Karpas-422 (cell line): ENCODE results near the gene PLA2G4A. TPM values are rescaled to one million over a fixed set of nuclear protein-coding genes. Genes with fewer than 3 reads are reported as not detected.

ENCODE experiments used
- DNase-seq: peaks from one replicate; pipeline ENCODE4 v3.0.0-alpha.2; 2015
- H2AFZ ChIP-seq: fragments of 200-600 bp; sonication (generic); 2 replicates; pipeline ENCODE4 v1.6.1; 2014; ENCODE audit warnings: antibody characterized with exemption, low read length, mixed read lengths
- H3K27ac ChIP-seq: fragments of 200-600 bp; sonication (generic); 2 replicates; pipeline ENCODE4 v1.5.1; 2014; ENCODE audit warnings: mild to moderate bottlenecking, low read length, moderate library complexity
- H3K27me3 ChIP-seq: fragments of 200-600 bp; sonication (generic); 2 replicates; pipeline ENCODE4 v1.6.1; 2014; ENCODE audit warnings: low read length, mixed read lengths
- H3K36me3 ChIP-seq: fragments of 200-600 bp; sonication (generic); 2 replicates; pipeline ENCODE4 v1.6.1; 2014; ENCODE audit warnings: low read length, mixed read lengths; ENCODE audit not compliant: insufficient read depth
- H3K4me1 ChIP-seq: fragments of 200-600 bp; sonication (generic); 2 replicates; pipeline ENCODE4 v1.6.1; 2014; ENCODE audit warnings: mild to moderate bottlenecking, low read length, mixed read lengths
- H3K4me2 ChIP-seq: fragments of 200-600 bp; sonication (generic); 2 replicates; pipeline ENCODE4 v1.6.1; 2014; ENCODE audit warnings: low read length, low read depth, mild to moderate bottlenecking; ENCODE audit not compliant: poor library complexity, severe bottlenecking
- H3K4me3 ChIP-seq: fragments of 200-600 bp; sonication (generic); 2 replicates; pipeline ENCODE4 v1.5.1; 2014; ENCODE audit warnings: mild to moderate bottlenecking, antibody characterized with exemption, low read length, mixed read lengths
- H3K79me2 ChIP-seq: fragments of 200-600 bp; sonication (generic); 2 replicates; pipeline ENCODE4 v1.6.1; 2014; ENCODE audit warnings: mild to moderate bottlenecking, low read length, mixed read lengths
- H3K9ac ChIP-seq: fragments of 200-600 bp; sonication (generic); 2 replicates; pipeline ENCODE4 v1.6.0; 2014; ENCODE audit warnings: low read length
- H3K9me2 ChIP-seq: fragments of 200-600 bp; sonication (generic), shearing (Covaris generic); replicated peaks from 2 replicates; pipeline ENCODE4 v1.6.0; 2014; ENCODE audit warnings: mild to moderate bottlenecking, low read length, moderate library complexity; ENCODE audit not compliant: insufficient read depth
- H3K9me3 ChIP-seq: fragments of 300-700, 200-600 bp; sonication (generic); 2 replicates; pipeline ENCODE4 v1.6.1; 2014; ENCODE audit warnings: low read length, mixed read lengths
- H4K20me1 ChIP-seq: fragments of 200-600 bp; sonication (generic); 2 replicates; pipeline ENCODE4 v1.6.1; 2014; ENCODE audit warnings: mild to moderate bottlenecking, antibody characterized with exemption, low read length, low read depth; ENCODE audit not compliant: insufficient read depth
- total RNA-seq: library from RNA; depleted of rRNA; stranded (reverse); fragments of >200 nt; shearing (Covaris generic); gene quantifications from 2 replicates; pipeline ENCODE4 v1.2.3, GENCODE V29; 2014; ENCODE audit warnings: low replicate concordance

PLA2G4A gene
- total RNA-seq, 1 experiment from 2014 or later = not detected

GRCh38 chr1:186837806-186838205, 9.1 kb downstream of the PLA2G4A start:
- no peak overlapping the region for H3K9ac ChIP-seq
- H3K4me3 ChIP-seq = no peak overlapping the region
- H4K20me1 ChIP-seq = no peaks in the 10 kb centered on the region
- no peaks in the 10 kb centered on the region for H3K4me1 ChIP-seq
- H3K36me3 ChIP-seq = no peaks in the 10 kb centered on the region
- no peak overlapping the region for H2AFZ ChIP-seq
- no peaks in the 10 kb centered on the region for H3K79me2 ChIP-seq
- no peaks in the 10 kb centered on the region for H3K27me3 ChIP-seq
- no peaks in the 10 kb centered on the region for H3K9me2 ChIP-seq
- H3K9me3 ChIP-seq = no peaks in the 10 kb centered on the region
- no peak for DNase-seq
- H3K4me2 ChIP-seq = no peak overlapping the region
- no peak overlapping the region for H3K27ac ChIP-seq

GRCh38 chr1:186838380-186839040, 9.8 kb downstream of the PLA2G4A start:
- Histone ChIP-seq H3K4me1 (no peaks in the 10 kb centered on the region), H3K9me3 (no peaks in the 10 kb centered on the region), H3K9me2 (no peaks in the 10 kb centered on the region), H3K79me2 (no peaks in the 10 kb centered on the region), H3K9ac (no peak overlapping the region), H3K27ac (no peak overlapping the region), H2AFZ (no peak overlapping the region), H3K27me3 (no peaks in the 10 kb centered on the region), H3K36me3 (no peaks in the 10 kb centered on the region), H3K4me2 (no peak overlapping the region), H3K4me3 (no peak overlapping the region), H4K20me1 (no peaks in the 10 kb centered on the region)
- no peak for DNase-seq

- H3K4me1 ChIP-seq = no peaks in the 10 kb centered on the region
- H3K9ac ChIP-seq = no peak overlapping the region
- H3K27ac ChIP-seq = no peak overlapping the region
- no peak overlapping the region for H2AFZ ChIP-seq
- no peak for DNase-seq
- no peaks in the 10 kb centered on the region for H3K79me2 ChIP-seq
- no peaks in the 10 kb centered on the region for H3K27me3 ChIP-seq
- H4K20me1 ChIP-seq = no peaks in the 10 kb centered on the region
- H3K9me3 ChIP-seq = no peaks in the 10 kb centered on the region
- H3K4me2 ChIP-seq = no peak overlapping the region
- H3K4me3 ChIP-seq = no peak overlapping the region
- no peaks in the 10 kb centered on the region for H3K9me2 ChIP-seq
- no peaks in the 10 kb centered on the region for H3K36me3 ChIP-seq
Measured at GRCh38 chr1:186839041-186839400, 10.3 kb downstream of the PLA2G4A start.

GRCh38 chr1:186841599-186841998, 12.8 kb downstream of the PLA2G4A start:
- H3K4me1 ChIP-seq = no peaks in the 10 kb centered on the region
- no peaks in the 10 kb centered on the region for H3K27me3 ChIP-seq
- H4K20me1 ChIP-seq = no peaks in the 10 kb centered on the region
- no peaks in the 10 kb centered on the region for H3K9me2 ChIP-seq
- no peak for DNase-seq
- no peaks in the 10 kb centered on the region for H3K36me3 ChIP-seq
- no peak overlapping the region for H3K27ac ChIP-seq
- H3K9ac ChIP-seq = no peak overlapping the region
- no peak overlapping the region for H3K4me2 ChIP-seq
- H3K79me2 ChIP-seq = no peaks in the 10 kb centered on the region
- no peaks in the 10 kb centered on the region for H3K9me3 ChIP-seq
- H3K4me3 ChIP-seq = no peak overlapping the region
- H2AFZ ChIP-seq = no peak overlapping the region

- Histone ChIP-seq H3K4me2 (no peak overlapping the region), H3K4me1 (no peaks in the 10 kb centered on the region), H3K9me3 (no peaks in the 10 kb centered on the region), H3K27ac (no peak overlapping the region), H3K9ac (no peak overlapping the region), H4K20me1 (no peaks in the 10 kb centered on the region), H3K4me3 (no peak overlapping the region), H3K27me3 (no peaks in the 10 kb centered on the region), H3K79me2 (no peaks in the 10 kb centered on the region), H3K9me2 (no peaks in the 10 kb centered on the region), H2AFZ (no peak overlapping the region), H3K36me3 (no peaks in the 10 kb centered on the region)
- DNase-seq = no peak
Measured at GRCh38 chr1:186842547-186842946, 13.8 kb downstream of the PLA2G4A start.

- H3K4me2 ChIP-seq = no peak overlapping the region
- H3K27ac ChIP-seq = no peak overlapping the region
Measured at GRCh38 chr1:186843226-186843625, 14.5 kb downstream of the PLA2G4A start.

GRCh38 chr1:186843931-186844330, 15.2 kb downstream of the PLA2G4A start:
- Histone ChIP-seq H4K20me1 (no peaks in the 10 kb centered on the region), H3K4me3 (no peak overlapping the region), H3K79me2 (no peaks in the 10 kb centered on the region), H3K4me2 (no peak overlapping the region), H3K27me3 (no peaks in the 10 kb centered on the region), H2AFZ (no peak overlapping the region), H3K27ac (no peak overlapping the region), H3K36me3 (no peaks in the 10 kb centered on the region), H3K9me2 (no peaks in the 10 kb centered on the region), H3K9ac (no peak overlapping the region), H3K9me3 (no peaks in the 10 kb centered on the region), H3K4me1 (no peaks in the 10 kb centered on the region)
- DNase-seq = no peak

More at GRCh38 chr1:186843226-186843625, 14.5 kb downstream of the PLA2G4A start:
- Histone ChIP-seq H3K79me2 (no peaks in the 10 kb centered on the region), H3K9ac (no peak overlapping the region), H4K20me1 (no peaks in the 10 kb centered on the region), H3K9me2 (no peaks in the 10 kb centered on the region), H3K4me1 (no peaks in the 10 kb centered on the region), H3K9me3 (no peaks in the 10 kb centered on the region), H2AFZ (no peak overlapping the region), H3K27me3 (no peaks in the 10 kb centered on the region), H3K4me3 (no peak overlapping the region), H3K36me3 (no peaks in the 10 kb centered on the region)
- DNase-seq = no peak

- H3K27ac ChIP-seq = no peak overlapping the region
- H3K4me3 ChIP-seq = no peak overlapping the region
- no peaks in the 10 kb centered on the region for H3K9me2 ChIP-seq
- no peak overlapping the region for H2AFZ ChIP-seq
- DNase-seq = no peak
- no peaks in the 10 kb centered on the region for H3K36me3 ChIP-seq
- no peaks in the 10 kb centered on the region for H3K27me3 ChIP-seq
- no peaks in the 10 kb centered on the region for H3K79me2 ChIP-seq
- H4K20me1 ChIP-seq = no peaks in the 10 kb centered on the region
- H3K4me1 ChIP-seq = no peaks in the 10 kb centered on the region
- H3K9me3 ChIP-seq = no peaks in the 10 kb centered on the region
- no peak overlapping the region for H3K9ac ChIP-seq
- H3K4me2 ChIP-seq = no peak overlapping the region
Measured at GRCh38 chr1:186845576-186846210, 16.9 kb downstream of the PLA2G4A start.
